HG03342 (cell line): ENCODE results near the gene PDE8B.

ENCODE experiments used
- ATAC-seq: cut with Tn5 transposase; IDR thresholded peaks from one replicate; pipeline ENCODE4 v1.9.1; 2021; ENCODE audit warnings: mild to moderate bottlenecking, moderate library complexity; ENCODE audit not compliant: unreplicated experiment

PDE8B gene

DNA sequence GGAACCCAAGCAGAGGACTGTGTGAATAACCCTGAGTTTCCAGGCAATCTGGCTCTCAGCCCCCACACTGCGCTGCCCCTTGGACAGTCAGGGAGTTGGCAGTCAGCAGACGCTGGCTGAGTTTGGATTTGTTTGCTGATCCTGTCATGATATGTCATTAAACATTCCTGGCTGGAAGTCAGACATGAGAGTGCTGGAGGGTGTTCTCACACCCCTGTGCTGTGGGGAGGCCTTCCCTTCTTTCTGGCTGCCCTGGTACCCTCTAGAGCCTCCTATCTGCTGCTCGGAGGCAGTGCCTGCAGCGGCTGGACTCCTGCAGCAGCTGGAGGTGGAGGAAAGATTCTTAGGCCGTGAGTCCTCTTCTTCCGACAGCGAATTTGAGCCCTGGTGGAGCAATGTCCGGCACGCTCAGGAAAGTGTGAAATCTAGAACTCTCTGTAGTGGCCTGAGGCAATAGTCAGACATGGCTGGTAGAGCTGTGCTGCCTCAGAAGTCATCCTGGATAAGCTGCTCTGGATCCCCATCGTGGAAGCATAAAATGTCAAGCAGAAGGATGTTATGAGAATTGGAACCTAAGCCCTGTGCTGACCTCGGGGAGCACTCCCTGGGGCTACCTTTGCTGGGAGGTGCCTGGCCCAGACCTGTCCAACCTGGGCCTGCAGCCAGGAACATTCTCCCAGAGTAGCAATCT, 72.0 kb downstream of the PDE8B start:
- no peak for ATAC-seq

DNA sequence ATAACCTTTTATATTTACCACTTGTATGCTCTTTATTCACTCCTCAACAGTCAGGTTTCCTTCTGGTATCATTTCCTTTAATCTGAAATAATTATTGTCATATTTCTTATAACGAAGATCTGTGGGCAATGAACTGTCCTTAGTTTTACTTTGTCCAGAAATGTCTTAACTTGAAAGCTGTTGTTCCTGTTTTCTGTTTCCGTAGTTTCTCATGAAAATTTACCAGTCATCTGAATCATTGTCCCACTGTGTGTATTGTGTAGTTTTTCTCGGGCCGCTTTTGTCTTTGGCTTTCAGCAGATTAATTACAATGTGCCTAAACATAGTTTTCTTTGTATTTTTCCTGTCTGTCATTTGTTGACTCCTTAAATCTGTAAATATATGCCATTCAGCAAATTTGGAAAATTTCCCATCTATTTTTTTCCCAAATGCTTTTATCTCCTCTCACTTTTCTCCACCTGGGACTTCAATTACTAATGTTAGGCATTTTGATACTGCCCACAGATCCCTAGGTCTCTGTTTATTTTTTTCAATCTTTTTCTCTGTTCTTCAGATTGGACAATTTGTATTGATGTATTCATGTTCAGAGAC, 74.9 kb downstream of the PDE8B start:
- no peak for ATAC-seq

DNA sequence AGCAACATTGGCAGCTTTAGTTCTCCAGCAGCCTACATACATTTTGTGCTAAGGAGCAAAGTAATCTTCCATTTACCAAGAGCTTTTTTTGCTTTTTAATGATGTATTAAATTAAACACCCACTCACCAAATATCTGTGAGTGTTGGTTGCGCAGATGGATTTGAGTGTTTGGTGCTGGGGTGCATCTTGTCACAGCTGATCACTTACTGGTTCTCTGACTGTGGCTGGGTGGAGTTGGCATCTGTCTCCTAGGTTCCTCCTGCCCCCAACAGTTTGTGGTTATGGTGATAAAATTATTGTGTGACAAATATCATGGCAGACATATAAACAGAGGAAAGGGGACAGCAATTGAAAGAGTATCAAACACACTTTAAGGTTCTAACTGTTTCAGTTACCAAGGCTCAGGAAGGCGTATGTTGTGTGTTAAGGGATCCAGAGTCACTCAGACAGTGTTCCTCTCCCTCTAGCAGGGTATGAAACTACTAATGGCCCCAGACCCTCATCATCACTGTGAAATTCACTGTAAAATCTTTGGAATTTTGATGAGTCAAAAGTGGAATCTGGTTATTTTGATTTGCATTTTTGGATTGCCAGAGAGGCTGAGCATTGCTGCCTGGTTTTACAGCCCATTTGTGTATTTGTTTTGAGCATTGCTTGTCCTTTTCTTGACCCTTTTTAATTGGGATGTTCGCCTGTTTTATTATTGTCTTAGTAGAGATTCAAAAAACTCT, 81.7 kb downstream of the PDE8B start:
- no peak for ATAC-seq

DNA sequence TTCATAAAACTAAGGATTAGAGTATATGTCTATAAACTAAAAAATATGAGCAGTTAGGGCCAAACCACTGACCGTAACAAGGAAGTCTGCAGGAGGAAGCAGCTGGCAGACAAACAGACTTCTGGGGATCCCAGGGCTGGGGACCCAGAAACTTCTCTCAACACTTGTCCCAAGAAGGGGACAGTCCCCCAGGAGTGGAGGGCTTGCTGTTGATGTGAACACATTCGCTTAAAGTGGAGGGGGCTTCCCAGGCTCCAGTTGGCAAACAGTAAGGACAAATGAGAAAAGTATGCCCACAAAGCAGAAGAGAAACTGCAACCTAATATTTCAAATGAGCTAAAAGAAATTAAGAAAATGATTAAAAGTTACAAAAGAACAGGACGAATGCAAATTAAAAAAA, 83.7 kb downstream of the PDE8B start:
- no peak for ATAC-seq

DNA sequence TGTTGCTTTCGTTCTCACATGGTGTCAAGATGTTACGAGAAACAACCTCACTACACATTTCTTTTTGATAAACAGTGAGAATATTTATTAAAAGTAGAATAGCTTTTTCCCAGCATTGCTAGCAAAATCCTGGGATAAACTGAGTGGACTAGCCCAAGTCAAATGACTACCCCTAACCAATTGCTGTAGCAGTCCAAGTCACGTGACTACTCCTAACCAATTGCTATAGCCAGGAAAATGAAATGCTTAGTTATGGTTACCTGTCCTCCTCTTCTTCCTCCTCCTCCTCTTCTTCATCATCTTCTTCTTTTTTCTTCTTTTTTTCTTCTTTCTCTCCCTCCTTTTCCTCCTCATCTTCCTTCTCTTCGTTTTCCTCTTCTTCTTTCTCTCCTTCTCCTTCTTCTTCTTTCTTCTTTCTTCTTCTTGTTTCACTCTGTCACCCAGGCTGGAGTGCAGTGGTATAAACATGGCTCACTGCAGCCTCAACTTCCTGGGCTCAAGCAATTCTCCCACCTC, 85.4 kb downstream of the PDE8B start:
- no peak for ATAC-seq

DNA sequence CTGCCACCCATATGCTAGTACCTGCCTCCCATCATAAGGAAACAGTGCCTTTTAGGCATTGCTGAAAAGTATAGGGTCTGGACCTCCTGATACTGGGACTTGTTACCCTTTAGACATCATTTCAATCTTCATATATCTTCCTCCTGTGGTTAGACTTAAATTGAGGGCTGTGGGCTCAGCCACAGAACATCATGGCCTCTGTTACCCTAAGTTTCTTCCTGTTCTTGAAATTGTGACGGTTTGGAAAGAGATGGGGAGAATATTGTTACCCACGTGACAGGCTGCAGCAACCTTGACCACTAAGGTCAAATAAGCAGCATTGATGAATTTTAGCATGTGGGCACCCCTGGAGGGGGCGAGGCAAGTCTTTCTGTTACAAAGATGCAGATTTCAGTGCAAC, 87.7 kb downstream of the PDE8B start:
- no peak for ATAC-seq

DNA sequence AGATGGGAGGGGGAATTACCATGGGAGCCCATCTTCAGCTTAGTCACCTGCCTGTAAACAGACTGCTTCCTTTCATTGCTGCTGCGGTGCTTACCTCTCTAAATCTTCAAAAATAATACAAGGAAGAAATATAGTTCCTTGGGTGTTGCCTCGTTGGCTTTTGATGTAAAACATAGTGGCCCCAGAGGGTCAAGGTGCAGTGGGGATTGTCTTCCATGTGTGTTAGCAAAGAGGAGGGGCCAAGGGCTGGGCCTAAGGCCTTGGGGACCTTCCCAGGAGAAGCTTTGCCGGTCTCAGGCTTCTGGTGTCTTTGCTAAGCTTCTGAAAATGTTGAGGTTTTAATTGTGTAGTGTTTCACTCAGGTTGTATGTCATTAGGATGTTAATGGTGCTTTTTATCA, 90.0 kb downstream of the PDE8B start:
- ATAC-seq, result no peak

DNA sequence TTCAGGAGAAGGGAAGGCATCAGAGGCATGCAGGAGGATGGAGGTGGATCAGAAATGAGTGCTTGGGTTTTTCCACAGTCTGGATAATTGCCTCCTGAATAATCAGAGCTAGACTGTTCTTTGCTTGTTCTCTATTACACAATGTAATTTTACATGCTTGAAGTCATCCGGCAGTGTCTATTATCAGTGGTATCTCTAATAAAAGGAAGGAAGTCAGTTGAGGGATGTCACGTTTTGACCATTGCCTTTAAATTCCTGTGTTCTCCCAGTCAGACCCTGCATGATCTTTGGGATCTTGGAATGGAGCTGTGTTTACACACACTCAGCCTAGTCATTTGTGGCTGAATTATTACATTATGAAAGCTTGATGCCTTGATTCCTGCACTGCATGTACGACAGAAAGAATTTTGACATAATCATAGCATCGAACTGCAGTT, 91.0 kb downstream of the PDE8B start:
- ATAC-seq, result no peak

DNA sequence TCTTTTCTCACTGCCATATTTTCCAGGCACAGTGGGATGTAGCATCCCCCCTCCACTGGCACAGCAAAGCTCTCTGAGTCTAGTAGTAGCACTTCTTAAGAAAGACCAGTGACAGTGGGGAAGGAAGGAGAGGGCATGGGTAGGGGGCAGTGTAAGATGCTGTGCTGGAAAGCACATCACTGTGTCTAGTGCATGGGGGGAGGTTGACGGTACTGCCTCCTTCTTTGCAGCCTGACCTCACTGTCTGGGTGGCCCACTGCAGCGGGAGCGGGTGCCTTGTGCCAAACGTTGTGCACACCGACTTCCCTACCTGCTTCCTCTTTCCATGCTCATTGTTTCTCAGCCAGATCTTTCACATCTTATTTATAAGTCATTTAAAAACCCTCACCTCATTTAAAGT, 91.8 kb downstream of the PDE8B start:
- ATAC-seq, result no peak

DNA sequence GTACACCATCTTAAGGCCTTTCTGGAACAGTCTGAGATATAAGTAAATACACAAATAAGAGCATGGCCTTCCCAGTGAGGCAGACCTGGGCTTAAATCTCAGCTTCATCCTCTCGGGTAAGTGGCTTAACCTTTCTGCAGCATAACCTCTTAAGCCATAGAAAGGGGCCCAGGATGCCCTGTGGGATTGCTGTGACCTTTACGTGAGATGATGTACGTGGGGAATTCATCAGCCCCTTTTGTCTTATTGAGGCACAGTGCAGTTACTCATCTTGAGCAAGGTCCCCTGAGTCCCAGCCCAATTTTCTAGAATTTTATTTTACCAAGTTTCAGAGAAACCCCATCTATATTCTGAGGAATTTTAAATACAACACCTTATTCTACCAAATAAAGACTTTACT, 92.2 kb downstream of the PDE8B start:
- ATAC-seq, result no peak

DNA sequence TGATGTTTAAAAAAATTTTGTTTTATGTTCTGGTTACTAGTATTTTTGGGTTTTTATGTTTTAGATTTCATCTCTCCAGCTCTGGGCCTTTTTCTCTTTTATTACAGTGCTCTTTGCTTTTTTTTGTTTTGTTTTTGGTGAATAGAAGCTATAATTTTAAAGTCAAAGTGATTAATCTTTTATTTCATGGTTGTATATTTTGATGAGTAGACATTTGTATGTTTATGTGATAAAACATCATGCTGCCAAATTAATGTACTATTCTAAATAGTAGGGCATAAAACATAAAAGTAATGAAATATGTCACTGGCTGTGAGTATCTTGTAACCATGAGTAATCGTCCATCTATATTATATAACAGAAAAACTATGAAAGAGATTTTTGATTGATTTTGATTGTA, 93.9 kb downstream of the PDE8B start:
- ATAC-seq, result no peak

DNA sequence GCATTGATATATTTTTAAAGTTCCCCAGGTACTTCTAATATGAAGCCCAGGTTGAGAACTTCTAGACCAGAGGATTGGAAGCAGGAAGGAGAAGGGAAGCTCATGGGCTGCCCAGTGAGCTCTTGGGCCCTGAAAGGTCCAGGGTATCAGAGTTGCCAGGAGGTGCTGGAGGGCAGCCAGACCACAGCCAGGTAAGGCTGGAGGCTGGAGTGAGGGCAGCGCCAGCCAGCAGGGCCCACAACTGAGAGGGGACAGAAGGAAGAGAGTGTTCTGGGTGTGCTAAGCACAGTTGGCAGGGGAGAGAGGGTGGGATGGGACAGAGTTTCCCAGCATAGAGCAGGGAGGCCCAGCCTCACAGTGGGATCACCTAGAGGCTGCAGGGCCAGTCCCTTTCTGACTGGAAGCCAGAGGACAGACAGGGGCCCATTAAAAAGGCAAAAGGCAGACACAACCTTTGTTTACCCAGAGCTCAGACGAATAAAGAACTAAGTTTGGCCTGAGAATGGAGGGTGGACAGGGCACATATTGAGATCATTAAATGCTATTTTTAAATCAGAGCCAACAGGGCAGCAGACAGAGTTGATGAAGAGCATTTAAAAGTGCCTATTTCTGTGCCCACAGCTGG, 94.9 kb downstream of the PDE8B start:
- ATAC-seq, result no peak

DNA sequence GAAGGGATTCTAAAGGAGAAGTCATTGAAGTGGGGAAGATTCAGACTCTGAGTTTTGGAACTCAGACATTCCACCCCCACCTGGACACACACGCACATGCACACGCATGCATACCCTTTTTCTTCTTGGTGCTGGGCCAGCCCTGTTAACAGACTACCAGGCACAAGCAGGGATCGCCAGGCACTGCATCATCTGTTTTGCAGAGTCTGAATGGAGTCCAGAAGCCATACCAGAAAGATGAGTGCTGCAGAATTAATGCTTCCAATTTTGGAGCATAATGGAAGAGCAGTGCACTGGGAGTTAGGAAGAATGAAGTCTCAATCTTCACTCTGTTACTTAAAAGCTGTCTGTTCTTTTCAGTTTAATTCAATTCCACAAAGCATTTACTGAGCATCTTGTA, 95.5 kb downstream of the PDE8B start:
- no peak for ATAC-seq

DNA sequence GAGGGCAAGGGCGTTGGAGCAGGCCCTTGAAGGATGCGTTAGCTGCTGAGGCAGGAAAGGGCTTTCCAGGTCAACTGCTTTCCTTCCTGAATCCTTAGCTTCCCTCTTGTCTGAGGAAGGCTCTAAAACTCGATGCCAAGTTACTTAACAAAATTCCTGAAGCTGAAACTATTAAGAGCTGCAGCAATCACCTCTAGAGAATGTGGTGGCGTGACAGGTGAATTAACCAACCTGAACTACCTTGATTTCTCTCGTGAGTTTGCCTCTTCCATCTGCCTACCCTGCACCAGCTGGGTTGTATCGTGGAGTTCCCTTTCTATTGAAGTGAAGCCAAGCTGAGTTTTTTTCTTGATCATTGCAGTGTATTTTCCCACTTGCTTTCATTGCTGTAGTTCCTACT, 96.1 kb downstream of the PDE8B start:
- no peak for ATAC-seq

DNA sequence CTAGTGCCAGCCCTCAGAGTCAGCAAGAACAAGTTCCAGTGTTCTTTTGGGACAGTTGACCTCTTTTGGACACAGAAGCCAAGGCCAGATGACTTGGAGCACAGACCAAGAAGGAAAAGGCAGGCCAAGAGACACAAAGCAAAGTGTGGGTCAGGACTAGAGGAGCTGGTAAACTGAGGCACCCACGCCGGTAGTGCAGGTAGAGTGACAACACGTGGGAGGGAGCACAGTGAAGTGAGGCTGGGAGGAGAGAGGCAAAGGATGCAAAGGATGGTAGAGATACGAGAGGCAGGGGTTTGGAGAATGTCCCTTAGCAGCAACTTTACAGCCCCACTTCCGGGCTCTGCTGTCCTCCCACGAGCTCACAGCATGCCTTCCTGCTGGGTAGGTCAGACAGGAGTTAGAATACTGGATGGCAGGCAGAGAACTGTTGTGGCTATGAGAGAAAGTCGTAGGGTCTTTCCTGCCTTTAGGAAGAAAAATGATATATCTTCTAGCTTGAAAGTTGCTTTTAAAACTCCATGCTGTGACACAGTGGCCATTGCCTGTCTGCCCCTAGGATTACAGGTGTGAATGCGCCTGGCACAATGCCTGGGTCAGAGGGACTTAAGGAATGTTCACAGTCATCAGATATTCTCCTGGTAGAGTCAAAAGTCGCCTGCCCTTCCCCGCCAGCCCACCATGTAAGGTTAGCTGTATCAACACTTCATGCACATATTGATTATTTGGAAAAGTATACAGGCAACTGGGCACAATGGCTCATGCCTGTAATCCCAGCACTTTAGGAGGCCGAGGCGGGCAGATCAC, 97.9 kb downstream of the PDE8B start:
- no peak for ATAC-seq

DNA sequence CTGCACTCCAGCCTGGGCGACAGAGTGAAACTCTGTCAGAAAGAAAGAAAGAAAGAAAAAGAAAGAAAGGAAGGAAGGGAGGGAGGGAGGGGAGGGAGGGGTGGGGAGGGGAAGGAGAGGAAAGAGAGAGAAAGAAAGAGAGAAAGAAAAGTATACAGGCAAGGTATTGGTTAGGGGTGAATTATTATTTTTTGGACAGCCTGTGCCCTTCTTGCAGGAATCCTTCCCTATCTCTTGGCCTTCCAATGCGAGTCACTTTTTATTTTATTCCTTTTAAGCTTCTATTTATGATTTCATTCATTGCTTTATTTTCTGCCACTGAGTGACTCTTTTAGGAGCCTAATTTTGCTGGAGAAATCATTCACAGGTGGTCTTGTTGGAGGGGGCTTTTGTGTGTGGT, 98.7 kb downstream of the PDE8B start:
- ATAC-seq, result no peak

DNA sequence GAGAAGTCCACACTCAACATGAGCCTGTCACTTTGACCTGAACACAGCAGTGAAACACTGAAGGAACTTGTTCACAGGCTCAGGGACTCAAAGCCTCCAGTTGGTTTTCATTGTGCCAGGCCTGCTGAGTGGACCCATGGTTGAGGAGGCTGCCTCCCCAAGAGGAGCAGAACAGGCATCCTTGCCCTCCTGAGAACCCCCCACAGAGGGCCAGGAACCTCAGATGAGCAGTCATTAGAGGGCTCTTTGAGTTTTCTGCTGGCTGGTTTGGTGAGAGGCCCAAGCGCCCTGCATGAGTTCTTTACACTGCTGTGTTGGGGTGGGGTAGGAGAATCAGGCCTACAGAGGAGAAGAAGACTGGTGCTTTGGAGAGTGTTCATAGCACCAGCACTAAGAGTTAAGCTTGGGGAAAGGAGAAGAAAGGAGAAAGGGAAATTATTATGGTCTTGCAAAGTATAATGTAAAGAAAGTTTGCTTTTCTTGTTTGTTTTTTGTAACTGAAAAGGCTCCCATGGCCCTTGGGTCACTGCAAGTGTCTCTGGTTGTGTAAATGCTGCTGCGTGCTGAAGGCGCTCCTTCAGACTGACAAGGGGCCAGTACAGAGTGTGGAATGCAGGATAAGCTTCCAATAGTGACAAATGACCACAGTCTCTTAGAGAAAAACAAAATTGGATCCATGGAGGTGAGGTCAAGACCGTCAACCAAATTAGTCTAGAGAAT, 100.2 kb downstream of the PDE8B start:
- no peak for ATAC-seq

DNA sequence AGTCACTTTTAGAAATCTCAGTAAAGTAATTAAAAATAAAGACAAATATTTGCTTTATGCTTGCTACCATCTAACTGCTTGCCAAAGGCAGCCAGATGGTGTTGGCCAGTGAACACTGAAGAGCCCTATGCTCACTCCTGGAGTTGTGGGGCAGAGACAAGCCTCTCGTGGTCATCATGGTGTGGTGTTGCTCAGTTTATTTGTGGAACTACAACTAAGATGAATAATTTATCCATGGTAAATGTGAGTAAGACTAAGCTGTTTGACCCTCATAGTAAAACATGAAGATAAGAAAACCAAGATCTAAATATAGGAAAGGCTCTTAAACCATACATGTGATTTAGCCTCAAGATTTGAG, 100.7 kb downstream of the PDE8B start:
- no peak for ATAC-seq

DNA sequence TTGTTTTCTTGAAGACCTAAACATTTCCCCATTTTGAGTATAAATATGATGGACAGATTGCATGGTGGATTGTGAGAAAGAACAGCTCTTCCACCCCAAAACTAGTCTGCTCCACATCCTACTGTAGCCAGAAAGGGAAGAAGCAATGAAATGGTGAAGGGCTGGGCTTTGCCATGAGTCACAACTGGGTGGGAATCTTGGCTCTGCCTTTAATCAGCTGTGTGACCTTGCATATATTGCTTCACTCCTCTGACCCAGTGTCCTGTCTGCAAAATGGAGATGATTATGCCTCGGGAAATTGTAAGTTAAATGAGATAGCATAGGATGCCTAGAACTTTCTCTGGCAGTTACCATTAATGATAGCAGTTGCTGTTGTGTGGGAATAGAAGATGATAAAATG, 101.9 kb downstream of the PDE8B start:
- ATAC-seq, result no peak
